Raji (cell line): ENCODE measurements around the gene FBXO24.

Experiments
- POLR2A ChIP-seq: IDR thresholded peaks from 2 replicates; pipeline ENCODE4 v1.6.1; 2011; ENCODE audit warnings: low read depth, low read length, control low read depth; ENCODE audit not compliant: insufficient read depth

Gene FBXO24

DNA sequence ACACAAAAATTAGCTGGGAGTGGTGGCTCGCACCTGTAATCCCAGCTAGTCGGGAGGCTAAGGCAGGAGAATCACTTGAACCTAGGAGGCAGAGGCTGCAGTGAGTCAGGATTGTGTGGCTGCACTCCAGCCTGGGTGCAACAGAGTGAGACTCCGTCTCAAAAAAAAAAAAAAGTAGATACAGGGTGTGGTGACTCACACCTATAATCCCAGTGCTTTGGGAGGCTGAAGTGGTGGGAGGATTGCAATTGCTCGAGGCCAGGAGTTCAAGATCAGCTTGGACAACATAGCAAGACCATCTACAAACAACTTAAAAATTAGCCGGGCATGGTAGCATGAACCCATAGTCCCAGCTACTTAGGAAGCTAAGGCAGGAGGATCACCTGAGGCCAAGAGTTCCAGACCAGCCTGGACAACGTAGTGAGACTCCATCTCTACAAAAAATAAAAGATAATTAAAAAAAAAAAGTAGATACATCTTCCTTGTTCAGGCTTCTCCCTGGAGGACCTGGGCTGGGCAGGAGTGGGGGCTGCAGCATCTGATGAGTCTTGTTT is 28.3 kb downstream of the FBXO24 start:
- TF ChIP-seq POLR2A: no peak

DNA sequence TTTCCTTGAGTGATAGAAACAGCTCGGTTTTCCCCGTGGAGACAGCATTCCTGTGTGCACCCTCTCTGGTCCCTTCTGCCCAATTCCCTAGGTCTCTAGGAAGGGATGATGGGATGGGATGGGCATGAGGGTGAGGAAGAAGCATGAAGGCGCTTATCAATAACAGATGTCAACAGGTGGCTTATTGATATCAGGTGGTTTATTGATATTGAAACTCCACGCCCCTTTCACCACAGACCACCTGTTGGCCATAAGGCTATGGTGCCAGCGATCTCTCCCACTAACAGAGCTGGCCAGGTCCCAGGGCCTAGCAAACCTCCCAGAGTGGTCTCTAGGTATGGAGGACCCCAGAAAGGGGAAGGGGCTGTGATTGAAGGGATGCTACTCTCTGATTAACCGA is 34.1 kb downstream of the FBXO24 start:
- no peak for TF ChIP-seq POLR2A

DNA sequence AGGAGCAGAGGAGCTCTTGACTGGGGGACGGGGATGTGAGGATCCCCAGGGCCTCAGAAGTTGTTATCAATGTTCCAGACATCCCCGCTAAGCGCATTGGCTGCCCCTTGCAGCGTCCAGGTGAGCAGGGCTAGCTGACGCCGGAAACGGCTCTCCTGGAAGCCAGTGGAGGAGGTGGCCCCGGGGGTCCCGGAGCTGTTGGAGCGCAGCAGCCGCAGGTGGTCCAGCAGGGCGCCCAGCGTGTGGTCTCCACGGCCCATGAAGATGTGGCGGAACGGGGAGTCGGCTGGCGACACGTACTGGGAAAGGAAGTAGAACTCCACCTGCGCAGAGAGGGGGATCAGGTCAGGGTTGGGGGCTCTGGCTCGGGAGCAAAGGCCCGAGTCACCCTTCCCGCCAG is 34.7 kb downstream of the FBXO24 start:
- TF ChIP-seq POLR2A: no peak

DNA sequence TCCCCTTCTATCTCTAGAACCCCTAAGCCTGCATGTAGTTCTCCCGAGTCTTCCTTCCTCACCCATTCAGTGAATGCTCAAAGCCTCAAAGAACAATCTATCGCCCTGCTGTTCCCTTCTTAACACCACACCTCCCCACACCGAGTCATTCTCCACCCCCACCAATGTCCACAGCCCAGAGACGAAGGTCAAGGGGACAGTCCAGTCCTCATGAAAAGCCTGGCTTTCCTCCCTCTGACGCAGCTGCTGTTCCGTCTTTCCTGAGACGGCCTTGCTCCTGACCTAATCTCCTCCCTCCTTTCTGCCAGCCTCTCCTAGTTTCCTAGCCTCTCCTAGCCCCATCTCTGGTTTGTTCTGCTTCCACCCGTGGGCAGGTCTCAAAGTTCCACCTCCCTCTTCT is 35.4 kb downstream of the FBXO24 start:
- TF ChIP-seq POLR2A: no peak

DNA sequence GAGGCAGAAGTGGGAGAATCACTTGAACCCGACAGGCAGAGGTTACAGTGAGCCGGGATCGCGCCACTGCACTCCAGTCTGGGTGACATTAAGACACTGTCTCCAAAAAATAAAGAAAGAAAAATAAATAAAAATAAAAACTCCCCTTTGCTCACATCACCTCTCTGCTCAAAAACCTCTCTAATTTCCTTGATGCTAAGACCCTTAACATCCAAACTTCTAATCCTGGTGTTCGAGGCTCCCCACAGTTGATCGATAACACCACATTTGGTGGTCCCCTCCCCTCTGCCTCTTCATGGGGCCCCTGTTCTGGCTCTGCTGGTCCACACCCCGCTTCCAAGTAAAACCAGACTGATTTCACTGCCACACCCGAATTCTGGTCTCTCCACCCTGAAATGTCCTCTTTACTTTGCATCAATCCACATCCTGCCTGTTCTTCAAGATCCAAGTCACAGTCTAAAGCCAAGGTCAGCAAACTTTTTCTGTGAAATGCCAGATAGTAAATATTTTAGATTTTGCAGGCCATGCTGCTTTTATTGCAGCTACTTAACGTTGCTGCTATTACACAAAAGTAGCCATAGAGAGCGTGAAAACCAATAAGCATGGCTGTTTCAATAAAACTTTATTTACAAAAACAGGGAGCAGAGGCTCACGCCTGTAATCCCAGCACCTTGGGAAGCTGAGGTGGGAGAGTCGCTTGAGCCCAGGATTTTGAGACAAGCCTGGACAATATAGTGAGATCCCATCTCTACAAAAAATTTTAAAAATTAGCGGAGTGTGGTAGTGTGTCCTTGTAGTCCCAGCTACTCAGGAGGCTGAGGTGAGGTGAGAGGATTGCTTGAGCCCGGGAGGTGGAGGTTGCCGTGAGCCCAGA is 38.1 kb downstream of the FBXO24 start:
- no peak for TF ChIP-seq POLR2A

DNA sequence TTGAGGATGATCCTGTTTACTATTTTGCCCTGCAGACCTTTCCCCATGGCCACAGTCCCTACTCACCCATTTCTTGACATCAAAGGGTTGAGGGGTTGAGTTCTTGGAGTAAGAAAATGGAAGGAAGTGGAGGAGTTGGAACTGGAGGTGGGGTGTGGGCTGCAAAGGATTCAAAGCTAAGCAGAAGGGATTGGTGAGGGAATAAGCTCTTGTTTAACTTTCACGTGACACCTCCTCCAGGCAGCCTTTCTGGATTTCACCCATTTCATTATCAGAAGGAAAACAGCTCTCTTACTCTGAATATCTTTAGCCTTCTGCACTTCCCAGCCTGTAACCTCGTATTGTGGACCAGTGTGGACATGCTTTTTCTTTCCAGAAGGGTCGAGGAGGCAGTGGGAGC is 39.9 kb downstream of the FBXO24 start:
- TF ChIP-seq POLR2A: no peak

DNA sequence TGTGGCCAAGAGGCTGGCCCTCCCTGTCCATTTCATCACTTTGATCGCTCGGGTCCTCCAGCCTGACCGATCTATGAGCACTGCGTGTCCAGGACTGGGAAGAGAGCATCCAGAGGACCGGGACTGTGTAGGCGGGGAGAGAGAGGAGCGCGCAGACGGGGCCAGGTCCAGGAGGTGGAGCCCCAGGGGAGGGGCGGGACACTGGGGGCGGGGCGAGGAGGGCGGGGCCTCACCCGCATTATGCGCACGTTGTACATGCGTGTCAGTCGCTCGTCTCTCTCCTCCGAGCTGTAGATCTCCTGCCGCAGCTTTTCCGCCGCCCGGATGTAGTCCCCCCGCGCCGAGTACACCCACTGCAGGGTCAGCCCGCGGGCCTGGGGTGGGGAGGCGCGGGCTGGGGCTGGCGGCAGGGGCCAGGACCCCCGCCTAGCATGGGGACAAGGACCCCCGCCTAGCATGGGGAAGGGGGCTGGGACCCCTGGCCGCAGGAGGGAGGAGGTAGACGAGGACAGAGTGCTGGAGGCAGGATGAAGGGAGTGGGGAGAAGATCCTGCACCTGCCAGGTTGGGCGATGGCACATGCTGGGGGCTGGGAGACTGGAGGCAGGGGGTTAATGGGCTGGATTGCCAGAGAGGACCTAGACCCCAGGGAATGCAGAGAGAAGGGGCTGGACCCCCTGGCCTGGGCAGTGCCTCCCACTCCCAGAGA is 40.6 kb downstream of the FBXO24 start:
- TF ChIP-seq POLR2A: peak; percentile 60; the same call in 1 of the 2 replicates

DNA sequence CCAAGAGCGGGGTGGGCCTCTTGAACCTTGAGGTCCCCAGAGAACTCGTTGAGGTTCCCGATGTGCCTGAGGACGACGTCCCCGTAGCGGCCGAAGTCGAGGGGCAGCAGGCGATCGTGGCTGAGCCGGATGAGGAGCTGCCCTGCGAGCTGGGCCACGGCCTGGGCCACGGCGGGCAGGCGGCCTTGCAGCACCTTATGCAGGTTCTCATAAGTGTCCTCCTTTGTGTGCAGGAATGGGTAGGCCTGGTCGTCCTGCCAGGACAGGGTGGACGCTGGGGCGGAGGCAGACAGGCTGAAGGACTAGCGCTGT is 41.1 kb downstream of the FBXO24 start:
- no peak for TF ChIP-seq POLR2A

DNA sequence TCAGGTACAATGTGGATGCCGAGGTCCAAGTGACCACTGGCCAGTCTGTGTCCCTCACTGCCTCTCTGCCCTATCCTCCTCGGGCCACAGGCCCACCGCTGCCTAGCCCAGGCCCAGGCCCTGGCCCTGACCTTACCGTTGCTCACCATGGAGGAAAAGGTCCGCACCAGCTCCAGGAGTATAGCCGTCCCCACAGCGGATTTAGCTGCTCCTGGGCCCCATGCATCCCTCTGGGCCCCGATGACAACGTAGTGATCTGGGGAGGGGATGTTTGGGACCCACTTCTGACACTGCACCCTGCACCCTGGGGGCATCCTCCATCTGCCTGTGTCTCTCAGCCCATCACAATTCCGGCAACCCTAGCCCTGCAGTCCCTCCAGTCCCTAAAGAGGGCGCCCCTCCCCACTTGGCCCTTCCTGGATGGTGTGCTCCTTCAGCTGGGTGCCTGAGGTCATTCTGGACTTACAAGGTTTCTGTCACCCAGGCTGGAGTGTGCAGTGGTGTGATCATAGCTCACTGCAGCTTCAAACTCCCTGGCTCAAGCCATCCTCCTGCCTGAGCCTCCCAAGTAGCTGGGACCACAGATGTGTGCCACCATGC is 43.1 kb downstream of the FBXO24 start:
- TF ChIP-seq POLR2A: no peak

DNA sequence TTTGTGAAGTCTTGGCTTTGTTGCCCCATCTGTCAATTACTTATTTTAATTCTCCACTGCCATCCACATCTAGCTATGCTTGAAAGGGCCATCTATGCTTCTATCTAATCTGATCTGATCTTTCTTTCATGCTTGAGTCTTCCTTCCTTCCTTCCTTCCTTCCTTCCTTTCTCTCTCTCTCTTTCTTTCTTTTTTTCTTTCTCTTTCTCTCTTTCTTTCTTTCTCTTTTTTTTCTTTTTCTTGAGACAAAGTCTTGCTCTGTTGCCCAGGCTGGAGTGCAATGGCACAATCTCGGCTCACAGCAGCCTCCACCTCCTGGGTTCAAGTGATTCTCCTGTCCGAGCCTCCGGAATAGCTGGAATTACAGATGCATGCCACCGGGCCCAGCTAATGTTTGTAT is 43.9 kb downstream of the FBXO24 start:
- no peak for TF ChIP-seq POLR2A

DNA sequence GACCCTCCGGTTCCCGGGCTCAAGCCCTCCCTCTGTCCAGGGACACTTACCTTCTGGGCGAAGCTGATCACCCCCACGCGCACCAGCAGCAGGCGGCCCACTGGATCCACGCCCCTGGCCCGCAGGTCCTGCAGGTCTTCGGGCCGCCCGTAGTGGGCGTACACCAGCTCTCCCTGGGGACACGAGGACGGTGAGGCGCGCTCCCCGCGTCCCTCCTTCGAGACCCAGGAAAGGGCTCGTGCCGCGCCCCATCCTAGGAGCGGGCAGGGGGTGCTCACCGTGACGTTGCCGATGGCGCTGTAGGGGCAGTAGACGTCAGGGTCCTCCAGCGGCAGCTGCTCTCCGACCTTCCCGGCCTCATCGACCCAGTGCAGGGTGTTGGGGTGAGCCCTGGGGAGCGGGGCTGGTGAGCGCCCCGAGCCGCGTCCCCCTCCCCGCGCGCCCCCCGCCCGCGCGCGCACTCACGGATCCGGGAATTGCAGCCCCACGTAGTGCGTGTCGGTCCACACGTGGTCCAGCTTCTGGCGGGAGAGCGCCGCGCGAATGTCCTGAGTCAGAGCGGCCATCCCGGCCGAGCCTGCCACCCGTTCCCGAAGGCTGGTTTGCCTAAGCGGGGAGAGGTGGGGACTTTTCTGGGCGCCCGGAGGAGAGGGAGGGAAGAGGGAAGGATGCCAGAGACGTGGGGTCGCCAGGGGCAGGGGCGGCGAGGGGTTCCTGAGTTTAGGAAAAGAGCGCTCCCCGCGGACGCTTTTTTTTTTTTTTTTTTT is 47.0 kb downstream of the FBXO24 start:
- TF ChIP-seq POLR2A: no peak

DNA sequence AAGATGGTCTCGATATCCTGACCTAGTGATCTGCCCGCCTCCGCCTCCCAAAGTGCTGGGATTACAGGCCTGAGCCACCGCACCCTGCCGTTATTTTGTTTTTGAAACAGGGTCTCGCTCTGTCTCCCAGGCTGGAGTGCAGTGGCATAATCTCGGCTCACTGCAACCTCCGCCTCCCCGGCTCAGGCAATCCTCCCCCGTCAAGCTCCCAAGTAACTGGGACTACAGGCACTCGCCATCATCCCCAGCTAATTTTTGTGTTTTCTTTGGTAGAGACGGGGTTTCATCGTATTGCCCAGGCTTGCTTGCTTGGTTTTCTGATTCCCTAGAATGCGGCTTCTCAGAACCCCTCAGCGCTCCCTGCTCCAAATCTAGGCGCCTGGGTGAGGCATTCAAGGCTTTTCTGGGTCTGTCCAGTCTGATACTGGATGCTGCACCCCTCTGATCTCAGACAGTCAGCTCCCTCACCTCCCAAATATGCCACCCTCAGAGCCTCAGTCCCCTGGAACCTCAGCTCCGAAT is 53.9 kb downstream of the FBXO24 start:
- TF ChIP-seq POLR2A: no peak

DNA sequence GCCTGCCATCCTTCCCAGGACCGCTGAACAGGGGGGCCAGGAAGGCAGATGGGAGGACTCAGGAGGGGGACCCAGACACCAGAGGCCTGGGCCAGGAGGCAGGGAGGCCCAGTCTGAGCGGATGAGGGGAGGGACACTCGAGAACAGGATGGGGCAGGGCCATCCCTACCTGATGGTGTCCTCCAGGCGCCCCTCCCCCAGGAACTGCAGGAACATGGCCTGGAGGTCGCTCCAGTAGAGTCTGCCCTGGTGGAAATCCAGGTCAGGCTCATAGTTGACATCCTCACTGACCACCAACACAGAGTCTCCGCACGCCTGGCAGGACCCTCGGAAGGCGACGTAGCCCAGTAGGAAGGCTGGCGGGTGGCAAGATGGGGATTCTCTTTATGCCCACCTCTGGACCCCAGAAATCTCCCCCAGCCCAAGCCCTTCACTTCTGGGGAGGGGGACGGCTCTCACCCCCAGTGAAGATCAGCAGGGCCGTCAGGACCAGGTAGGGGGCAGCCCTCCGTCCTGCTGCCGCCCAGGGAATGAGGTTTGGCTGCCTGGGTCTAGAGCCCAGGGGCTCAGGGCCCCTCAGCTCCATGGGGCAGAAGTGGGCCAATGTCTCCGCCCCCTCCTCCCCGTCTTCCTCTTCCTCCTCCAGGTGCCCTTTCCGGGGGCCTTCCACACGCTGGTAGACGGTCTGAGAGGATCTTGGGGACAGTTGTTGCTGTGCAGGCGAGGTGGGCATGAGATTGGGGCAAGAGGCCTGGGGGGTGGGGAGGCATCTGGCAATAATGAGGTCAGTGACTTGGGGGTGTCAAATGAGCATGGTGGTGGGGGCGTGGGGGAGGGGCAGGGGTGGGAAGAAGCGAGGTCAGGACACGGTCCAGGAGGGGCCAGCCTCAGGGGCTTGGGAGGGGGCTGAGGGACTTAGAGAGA is 54.7 kb downstream of the FBXO24 start:
- TF ChIP-seq POLR2A: no peak

DNA sequence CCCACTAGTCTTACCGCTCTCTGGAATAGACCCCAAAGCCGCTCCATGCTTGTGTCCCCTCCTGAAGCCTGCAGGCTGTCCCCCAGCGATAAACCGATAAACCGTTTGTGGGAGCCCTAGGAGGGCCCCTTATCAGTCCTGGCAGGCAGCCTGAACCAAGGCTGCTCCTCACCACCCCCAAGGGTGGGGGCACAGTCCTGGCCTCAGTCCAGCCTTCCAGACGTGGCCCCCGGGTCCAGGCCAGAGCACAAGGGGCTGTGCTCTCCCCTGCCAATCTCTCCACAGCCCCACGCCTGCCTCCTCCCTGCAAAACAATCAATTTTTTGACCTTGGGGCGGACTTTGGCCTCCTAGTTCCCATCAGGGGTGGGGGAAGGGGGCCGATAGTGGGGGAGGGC is 55.3 kb downstream of the FBXO24 start, which contains the start of gene TFR2:
Gene TFR2 (minus strand): TSS at position 90 of the 397 bp plus-strand sequence. CDS start 43 bp downstream, at position 47.
- no peak for TF ChIP-seq POLR2A
